Brain microvascular endothelial cell (primary cell): Measurements from ENCODE around the gene CDK5RAP3.

ENCODE experiments used
- DNase-seq: peaks from one replicate; pipeline ENCODE4 v3.0.0-alpha.2; 2020
- H3K27ac ChIP-seq: fragments of 250-450 bp; sonication (Bioruptor Pico); 2 replicates; pipeline ENCODE4 v1.5.1; 2020; ENCODE audit warnings: mild to moderate bottlenecking, moderate library complexity
- H3K27me3 ChIP-seq: fragments of 250-450 bp; sonication (Bioruptor Pico); replicated peaks from 2 replicates; pipeline ENCODE4 v1.5.1; 2020; ENCODE audit warnings: mild to moderate bottlenecking
- H3K36me3 ChIP-seq: fragments of 250-450 bp; sonication (Bioruptor Pico); replicated peaks from 2 replicates; pipeline ENCODE4 v1.5.1; 2020; ENCODE audit warnings: mild to moderate bottlenecking
- H3K4me3 ChIP-seq: 2 replicates; pipeline ENCODE4 v1.5.1; 2011; ENCODE audit warnings: low read depth, mild to moderate bottlenecking, control low read depth, low read length, moderate library complexity
- in situ Hi-C: cut with HindIII; loops from 2 replicates; pipeline ENCODE4 v1.10.0; 2017; ENCODE audit warnings: low sequenced_read_pairs, low pct_ligation_motif_present
- TF ChIP-seq, protein P1 (sequence below): IDR thresholded peaks from 2 replicates; pipeline ENCODE4 v1.5.1; 2011; ENCODE audit warnings: low read depth, mild to moderate bottlenecking, moderate library complexity, low read length, control low read depth, inconsistent platforms; ENCODE audit errors: missing control alignments

CDK5RAP3 gene

DNA sequence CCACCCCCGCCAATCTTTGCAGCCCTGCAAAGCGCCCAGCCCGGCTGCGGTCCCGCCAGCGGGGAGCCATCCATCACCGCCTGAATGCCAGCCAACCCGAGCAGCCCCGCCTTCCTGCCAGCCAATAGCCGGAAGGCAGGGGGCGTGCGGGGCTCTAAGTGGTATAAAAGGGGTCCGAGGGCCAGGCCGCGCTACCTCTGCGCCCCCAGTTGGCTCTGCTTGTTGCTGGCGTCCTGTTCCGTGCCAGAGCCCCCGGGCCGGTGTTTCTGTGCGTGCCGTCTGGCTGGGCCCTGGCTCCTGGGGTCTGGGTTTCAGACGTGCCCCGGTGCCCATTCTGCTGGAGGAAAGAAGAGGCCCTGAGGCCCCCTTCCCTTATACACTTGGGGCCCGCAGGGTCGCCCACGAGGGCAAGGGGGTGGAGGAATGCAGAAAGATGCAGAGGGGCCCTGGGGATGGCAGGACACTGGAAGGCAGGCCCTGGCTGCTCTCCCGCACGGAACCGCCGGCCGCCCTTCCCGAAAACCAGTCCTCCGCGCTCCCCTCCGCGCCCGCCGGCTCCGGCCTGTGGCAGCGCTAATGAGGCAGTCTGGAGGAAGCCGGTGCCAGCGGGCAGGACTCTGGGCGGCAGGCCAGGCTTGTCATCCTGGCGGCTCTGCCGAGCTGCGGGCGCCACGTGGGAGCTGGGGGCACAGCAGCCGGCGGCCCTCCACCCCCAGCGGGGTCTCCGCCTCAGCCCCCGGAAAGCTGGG lies 52.7 kb downstream of the CDK5RAP3 start:
- Histone ChIP-seq H3K27me3 (peaks cover 2% of the 10 kb centered on the region), H3K27ac (no peak overlapping the region)
- in situ Hi-C loops = no loop called here

DNA sequence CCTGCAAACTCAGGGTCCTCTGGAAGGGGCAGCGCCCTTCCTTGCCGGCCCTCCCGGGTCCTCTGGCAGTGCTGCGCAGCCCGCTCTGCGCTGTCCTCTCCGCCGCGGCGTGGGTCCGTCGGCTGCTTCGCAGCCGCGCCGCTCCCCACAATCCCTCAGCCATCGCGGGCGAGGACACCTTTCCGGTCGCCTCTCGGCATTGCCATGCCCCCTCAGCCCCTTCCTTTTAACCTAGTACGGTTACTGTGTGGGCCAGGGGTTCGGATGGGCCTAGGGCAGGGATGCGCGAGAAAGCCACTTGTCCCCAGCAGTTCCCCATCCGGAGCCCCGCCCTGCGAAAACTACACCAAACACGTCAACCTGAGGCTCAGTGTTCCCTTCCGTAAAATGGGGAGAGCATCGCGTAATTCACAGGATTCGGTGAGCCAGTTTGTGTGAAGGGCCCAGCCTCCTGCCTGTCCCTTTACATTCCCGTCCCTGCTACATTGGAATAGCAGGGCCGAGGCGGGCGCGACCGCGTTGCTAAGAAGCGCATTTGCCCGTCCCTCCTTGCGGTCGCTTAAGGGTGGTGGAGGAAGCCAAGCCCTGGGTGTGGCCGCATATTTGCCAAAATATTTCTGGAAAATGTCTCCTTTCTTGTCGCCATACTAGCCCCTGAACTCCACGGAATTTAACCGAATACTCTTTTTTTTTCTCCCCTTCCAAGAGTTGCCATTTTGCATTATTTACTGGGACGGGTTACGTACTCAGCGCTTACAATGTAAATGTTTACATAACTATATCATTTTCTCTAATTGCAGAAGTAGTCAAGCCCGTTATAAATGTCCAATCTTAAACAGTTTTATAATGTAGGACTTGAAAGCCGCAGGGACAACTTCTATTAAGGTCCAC lies 53.5 kb downstream of the CDK5RAP3 start:
- Histone ChIP-seq H3K27ac (no peak overlapping the region), H3K27me3 (no peaks in the 10 kb centered on the region), H3K36me3 (no peaks in the 10 kb centered on the region), H3K4me3 (peak overlapping the region; percentile 54)
- TF ChIP-seq, protein P1, sequence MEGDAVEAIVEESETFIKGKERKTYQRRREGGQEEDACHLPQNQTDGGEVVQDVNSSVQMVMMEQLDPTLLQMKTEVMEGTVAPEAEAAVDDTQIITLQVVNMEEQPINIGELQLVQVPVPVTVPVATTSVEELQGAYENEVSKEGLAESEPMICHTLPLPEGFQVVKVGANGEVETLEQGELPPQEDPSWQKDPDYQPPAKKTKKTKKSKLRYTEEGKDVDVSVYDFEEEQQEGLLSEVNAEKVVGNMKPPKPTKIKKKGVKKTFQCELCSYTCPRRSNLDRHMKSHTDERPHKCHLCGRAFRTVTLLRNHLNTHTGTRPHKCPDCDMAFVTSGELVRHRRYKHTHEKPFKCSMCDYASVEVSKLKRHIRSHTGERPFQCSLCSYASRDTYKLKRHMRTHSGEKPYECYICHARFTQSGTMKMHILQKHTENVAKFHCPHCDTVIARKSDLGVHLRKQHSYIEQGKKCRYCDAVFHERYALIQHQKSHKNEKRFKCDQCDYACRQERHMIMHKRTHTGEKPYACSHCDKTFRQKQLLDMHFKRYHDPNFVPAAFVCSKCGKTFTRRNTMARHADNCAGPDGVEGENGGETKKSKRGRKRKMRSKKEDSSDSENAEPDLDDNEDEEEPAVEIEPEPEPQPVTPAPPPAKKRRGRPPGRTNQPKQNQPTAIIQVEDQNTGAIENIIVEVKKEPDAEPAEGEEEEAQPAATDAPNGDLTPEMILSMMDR = no peak
- in situ Hi-C loops = no loop called here
- no peak for DNase-seq

More for the DNA sequence above, 52.7 kb downstream of the CDK5RAP3 start:
- no peak for DNase-seq
- TF ChIP-seq, protein P1 = peak; percentile 29
- Histone ChIP-seq H3K4me3 (peak overlapping the region; percentile 54), H3K36me3 (no peaks in the 10 kb centered on the region)

DNA sequence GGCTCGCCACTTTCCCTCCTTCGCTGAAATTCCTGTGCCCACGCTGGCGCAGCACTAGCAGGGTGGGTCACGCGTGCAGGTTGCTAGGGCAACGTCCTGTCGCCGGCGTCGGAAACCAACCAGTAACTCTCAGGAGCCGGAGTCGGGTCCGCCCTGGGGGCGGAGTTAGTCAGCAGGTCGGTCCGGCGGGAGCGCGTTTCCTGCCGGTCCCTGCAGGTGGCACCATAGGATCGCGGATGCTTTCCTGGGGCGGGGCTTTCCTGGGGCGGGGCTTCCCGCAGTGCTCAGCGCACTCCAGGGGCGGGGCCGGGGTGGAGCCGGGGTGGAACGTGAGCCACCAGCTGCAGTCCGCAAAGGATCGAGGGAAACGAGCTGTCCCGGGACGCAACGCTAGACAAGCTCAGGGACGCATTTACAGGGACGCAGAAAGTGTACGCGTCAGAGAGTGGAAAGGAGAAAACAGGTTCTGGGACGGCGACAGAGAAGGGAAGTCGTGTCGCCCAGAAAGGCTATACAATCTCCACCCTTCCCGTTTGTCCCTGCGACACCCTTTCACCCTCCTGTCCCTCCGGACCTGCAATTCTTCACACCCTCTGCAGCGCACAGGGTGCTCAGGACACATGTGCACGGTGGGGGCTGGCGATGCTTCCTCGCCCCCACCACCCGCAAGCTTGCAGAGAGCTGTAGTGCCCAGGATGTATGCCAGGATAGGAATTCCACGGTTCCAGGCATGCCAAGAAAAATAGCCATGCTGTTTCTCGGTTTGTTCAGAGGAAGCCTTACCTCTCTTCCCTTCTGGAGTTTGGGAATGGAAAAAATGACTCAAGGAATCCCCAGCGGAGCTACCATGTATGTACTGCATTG lies 54.4 kb downstream of the CDK5RAP3 start:
- peak overlapping the region; percentile 55 for H3K4me3 ChIP-seq
- no peak overlapping the region for H3K27ac ChIP-seq
- in situ Hi-C loops = no loop called here
- no peaks in the 10 kb centered on the region for H3K27me3 ChIP-seq
- peak; percentile 95 for DNase-seq
- TF ChIP-seq, protein P1 = peak; percentile 85
- H3K36me3 ChIP-seq = no peaks in the 10 kb centered on the region

DNA sequence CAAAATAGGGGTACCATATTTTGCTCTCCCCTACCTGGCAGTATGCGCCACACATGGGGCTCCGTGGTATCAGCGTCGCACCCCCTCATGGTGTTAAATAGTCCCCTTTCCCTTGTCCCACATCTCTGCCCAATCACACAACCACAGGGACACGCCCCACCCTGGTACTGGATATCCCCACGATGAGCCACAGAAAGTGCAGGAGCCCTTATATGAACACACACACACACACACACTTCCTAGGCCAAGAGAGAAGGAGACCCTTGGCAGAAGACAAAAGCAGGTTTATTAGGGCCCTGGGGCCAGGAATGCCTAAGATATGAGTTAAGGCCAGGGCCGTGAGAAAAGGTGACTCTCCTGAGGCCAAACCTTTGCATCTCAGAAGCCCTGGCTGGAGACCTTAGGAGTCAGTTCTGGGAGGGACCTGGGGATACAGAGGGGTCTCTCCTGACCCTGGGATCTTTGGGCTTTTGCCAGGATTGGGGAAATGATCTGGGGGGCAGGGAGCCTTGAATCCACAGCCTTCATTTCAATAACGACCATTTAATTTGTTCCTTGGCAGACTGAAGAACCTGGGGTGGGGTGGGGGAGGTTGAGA lies 55.1 kb downstream of the CDK5RAP3 start:
- no peaks in the 10 kb centered on the region for H3K36me3 ChIP-seq
- in situ Hi-C loops = no loop called here
- no peak overlapping the region for H3K4me3 ChIP-seq
- H3K27me3 ChIP-seq = no peaks in the 10 kb centered on the region
- no peak for DNase-seq
- TF ChIP-seq, protein P1 = no peak
- H3K27ac ChIP-seq = no peak overlapping the region
